HG02571 (cell line): ENCODE measurements around the gene RHOB.

Source experiments
- ATAC-seq: cut with Tn5 transposase; IDR thresholded peaks from one replicate; pipeline ENCODE4 v1.9.1; 2021; ENCODE audit warnings: mild to moderate bottlenecking, moderate library complexity; ENCODE audit not compliant: unreplicated experiment

RHOB gene

DNA sequence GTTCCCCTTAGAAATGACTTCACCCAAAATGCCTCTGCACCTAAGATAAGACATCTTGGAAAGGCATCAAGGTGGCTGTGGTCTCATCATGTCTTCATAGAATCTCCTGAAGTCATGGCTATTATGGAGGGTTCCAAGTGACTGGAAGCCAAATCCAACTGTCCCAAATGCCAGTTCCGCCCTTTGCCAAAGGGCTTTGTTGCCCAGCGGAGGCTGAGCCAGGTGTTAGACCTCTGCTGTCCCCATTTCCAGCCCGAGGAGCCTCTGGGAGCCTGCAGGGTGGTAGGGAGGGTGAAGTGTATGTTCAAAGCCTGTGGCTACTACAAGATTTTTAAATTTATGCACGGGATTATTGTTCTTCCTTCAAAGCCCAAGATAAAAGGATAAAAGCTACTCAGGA lies 25.7 kb downstream of the RHOB start:
- no peak for ATAC-seq

DNA sequence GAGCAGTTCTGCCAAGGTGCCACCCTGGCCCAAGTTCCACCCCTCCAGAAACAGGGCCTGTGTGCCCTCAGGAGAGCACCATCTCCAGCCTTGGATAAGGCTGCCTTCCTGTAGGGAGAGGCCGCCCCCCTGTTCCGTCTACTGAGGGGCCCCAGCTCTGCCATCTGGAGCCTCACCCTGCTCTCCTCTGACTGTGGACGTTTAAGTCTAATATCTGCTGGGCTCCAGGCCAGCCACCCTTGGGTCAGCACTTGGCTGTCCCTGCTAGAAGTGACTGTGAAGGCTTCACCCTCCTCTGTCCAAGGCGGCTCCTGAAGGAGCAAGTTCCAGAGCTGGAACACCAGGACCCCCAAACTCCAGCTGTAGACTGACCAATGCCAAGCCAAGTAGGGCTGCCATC lies 26.3 kb downstream of the RHOB start:
- no peak for ATAC-seq

DNA sequence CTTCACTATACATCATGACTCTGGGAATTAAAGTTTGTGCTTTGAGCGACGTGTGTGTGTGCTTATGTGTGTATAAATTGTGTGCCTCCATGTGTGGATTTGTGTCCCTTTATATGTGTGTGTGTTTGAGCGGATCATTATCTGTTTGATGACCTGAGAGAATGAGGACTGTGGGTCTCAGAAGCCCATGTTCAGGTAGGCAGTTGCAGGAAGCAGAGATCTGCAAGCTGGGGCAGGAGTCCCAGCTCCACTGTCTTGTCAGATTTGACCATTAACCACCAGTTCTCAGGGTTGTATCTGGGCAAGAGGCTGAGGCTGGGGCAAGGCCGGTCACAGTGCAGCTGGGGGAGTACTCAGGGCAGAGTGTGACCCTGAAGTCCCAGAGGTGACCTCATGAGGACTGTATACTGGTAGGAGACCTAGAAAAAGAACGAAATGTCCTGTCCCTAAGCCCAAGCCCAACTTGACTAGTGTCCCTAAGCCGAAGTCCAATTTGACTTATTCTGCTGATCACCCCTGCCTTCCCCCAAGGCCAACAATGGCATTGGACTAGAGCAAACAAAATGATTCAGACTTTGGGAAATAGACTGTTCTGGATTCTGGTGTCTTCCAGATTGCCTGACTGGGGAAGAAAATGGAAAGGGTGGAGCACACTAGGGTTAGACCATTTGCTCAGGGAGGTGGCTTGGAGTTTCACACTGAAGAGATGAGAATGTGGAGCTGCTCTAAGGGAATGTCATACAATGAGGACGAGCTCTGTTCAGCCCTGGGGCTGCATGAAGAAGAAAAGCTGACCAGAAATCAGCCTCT lies 28.1 kb downstream of the RHOB start:
- ATAC-seq = no peak

DNA sequence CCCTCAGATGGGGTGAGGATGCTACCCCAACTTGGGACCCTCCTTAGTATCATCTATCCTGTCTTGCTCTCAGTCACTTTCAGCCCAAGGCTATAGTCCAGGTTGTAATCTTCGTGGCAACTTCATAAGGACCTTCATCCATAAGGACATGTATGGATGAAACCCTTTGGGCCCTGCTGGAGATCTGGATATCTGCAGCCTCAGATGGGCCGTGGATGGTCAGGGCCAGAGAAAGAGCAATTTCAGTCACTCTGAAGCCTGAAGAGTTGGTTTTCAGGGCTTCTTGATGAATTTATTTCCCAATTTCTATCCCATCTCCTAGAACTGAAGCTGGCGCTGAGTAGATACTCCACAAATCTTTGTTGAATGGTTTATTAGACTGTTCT lies 28.7 kb downstream of the RHOB start:
- ATAC-seq = no peak

DNA sequence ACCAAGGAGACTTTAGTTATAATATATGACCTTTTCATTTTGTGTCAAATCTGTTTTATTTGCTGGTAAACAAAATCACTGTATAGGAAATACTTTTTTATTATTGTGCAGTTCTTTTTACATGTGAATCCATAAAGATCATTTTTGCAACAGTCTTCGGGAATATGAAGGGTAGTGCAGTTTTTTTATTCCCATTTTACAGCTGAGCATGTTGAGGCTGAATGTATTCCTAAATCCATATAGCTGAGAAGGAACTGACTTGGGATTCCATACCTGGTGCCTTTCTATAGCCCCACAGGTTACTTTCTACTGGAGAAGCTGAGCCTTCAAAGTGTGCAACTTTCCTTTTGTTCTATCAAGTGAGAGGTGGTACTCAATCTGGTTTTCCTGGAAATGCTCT lies 29.6 kb downstream of the RHOB start:
- no peak for ATAC-seq

DNA sequence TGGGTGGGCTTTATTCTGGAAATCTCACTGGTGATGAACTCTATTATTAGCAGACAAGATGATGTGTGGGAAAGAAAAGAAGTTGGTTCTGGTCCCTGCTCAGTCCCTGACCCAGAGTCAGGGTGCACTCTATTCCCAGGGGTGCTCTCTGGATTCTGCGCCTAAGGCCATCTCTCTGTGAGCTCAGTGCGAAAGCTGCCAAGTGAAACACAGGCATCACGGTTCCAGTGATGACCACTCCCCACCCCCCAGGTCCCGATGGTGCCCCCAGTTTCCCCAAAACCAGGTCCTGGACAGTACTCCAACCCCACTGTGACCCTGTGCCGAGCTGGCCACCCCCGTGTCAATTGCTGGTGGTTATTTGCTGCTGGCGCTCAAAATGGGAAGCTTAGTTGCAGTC lies 30.1 kb downstream of the RHOB start:
- no peak for ATAC-seq

DNA sequence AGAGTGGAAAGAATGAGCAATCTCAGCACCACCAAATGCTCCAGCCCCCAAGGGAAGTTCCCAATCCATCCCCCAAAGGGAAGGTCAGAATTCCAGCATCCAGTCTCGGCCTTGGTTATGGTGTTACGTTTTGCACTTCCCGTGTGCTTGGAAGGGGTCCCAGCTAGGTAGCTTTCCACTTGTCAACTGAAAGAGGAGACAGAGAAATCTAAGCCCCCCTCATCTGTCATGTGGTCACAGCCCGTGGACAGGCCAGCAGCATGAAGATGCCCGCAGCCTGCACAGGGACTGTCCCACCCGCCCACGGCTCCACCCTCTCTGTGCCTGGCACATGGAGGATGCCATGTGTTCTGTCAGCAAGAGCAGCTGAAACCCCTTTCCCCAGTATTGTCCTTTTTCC lies 32.1 kb downstream of the RHOB start:
- ATAC-seq = no peak

DNA sequence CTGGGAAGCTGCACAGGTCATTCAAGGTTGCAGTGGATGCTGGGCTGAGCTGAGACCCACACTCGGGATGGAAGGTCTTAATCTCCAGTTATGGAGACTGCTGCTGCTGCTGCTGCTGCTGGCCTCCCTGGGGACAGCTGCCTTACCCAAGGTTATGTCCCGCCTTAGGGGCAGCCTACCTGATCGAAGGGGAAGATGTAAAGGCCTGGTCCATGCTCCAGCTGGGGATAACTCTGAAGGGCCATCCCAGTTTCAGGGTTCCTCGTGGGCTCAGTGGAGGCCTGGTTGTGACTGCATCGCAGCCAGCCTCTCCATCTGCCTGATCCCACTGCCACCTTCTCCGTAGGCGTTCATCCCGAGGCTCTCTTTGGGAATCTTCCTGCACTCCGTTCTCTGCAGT lies 33.0 kb downstream of the RHOB start:
- no peak for ATAC-seq

DNA sequence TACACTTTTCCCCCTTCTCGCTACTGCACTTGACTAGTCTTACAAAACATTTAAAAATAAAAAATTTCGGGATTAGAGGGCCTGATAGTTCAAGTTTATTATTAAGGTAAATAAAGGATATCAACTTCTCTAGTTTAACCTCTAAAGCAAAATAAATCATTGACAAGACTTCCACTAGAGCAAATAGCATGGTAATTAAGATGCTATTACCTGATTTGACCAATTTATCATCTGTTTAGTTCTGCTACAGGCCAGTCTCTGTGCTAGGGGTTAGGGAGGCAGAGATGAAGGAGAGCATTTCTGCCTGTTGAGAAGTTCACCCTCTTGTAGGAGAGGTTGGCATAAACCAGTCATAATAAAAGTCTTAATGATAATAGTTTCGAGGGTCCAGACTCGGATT lies 34.0 kb downstream of the RHOB start:
- no peak for ATAC-seq

DNA sequence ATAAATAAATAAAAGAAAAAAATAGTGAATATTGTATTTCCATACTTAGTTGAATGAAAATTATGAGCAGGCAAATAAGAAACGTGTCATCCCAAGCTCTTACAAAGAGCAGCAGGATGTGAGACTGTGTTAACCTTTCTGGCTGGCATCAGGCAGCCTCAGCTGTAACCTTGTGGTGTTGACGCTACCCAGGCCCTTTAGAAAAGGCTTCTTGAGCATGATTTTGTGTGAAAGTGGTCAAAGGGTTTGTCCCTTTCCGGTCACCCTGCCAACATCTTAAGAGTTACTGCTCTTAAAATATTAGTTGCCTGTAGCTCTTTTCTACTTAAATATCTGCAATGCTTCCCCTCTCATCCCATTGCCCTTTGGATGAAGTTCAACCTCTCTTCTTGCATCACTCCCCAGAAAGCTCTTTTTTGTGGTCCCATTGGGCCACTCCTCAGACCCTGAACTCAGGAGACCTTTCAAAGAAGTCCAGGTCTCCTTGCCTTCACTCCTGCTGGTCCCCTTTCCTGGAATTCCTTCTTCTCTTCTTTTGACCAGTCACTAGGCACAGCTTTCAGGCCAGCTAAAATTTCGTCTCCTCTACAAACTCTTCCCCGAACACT lies 35.0 kb downstream of the RHOB start:
- no peak for ATAC-seq

DNA sequence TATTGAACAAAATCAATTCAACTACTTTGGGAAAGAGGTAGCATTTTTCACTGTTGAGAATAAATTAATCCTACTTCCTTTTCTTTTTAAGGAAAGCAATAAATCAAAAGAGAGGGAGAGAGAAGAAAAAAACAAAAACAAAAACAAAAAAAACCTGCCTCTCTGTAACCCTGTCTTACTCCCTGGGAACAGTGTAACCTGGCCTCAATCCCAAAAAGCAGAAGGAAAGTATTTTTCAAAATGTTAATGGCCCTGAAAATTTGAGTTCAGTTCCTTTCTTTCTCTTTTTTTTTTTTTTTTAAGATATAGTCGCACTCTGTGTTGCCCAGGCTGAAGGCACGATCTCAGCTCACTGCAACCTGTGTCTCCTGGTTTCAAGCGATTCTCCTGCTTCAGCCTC lies 35.9 kb downstream of the RHOB start:
- ATAC-seq = no peak

DNA sequence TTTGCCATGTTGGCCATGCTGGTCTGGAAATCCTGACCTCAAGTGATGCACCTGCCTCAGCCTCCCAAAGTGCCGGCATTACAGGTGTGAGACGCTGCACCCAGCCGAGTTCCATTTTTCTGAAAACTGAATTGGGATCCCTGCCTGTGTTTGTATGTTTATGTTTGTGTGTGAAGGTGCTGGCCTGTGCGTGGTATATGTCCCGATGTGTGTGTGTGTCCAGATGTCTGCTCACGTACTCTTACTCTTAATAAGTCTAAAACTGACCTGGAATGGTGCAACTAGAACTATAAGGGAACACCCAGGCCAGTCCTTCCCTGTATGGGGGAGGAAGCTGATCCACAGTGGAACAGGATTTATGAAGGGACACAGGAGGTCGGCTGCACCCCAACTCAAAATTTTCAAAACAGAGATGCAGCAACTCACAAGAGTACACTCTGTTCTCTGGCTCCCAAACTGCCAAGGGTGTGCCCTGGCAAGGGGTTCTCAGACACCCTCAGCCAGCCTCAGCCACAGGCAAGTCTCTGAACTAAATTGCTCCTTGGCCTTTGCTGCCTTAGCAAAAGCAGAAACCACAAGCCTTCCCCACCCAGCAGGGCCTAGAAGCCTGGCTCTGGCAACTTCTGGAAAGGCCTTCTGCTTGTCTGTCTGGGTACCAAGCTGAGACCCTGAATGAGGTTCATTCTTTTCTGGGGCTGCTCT lies 36.5 kb downstream of the RHOB start:
- ATAC-seq = no peak

DNA sequence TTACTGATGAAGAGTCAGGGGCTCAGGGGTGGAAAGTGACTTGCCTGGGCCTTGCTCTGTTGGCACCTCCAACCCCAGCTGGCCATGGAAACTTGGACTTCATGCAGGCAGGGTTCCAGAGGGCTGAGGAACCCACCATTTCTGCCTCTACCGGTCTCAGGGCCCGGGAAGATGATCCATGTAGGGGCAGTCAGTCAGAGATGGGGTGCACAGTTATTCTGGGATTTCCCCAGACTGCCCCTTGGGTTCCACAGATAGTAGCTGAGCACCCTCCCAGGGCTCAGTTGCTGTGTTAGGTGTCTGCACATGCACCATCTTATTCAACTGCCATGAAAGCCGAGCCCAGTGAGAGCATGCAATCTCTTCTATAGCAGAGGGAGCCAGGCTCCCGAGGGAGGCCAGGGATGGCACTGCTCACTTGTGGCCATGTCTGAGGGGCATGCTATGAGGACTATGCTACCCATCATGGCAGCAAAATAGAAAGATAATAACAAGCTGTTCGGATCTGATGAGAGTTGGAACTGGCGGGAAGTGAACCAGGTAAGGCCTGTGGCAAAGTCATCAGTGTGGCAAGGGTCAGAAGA lies 37.3 kb downstream of the RHOB start:
- no peak for ATAC-seq

DNA sequence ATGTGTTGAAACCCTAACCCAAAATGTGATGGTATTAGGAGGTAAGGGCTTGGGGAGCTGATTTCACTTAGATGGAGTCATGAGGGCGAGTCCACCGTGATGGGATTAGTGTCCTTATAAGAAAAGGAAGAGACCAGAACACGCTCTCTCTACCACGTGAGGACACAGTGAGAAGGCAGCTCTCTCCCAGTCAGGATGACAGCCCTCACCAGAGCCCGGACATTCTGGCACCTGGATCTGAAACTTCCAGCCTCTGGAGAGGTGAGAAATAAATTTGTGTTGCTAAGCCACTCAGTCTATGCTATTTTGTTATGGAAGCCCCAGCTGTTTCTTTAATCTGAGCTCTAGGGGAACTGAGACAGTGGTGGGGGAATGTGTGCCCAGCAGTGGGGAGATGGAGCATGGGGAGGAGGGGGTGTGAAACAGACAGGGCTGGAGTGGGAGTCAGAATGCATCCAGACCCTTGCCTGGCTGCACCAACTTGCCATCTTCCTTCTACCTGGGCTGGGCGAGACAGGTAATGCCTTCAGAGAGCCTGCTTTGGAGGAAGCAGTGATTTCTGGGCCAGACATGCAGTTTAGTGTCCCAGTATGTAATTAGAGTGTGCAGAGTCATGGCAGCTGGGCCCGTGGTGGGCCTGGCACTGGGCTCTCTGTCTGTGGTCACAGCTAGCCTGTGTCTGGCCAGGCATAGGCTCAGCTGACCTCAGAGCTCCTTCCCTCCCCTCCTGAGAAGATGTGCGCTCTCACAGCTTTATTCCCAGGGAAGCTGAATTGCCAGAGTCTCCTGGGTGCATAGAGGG lies 38.1 kb downstream of the RHOB start:
- no peak for ATAC-seq

DNA sequence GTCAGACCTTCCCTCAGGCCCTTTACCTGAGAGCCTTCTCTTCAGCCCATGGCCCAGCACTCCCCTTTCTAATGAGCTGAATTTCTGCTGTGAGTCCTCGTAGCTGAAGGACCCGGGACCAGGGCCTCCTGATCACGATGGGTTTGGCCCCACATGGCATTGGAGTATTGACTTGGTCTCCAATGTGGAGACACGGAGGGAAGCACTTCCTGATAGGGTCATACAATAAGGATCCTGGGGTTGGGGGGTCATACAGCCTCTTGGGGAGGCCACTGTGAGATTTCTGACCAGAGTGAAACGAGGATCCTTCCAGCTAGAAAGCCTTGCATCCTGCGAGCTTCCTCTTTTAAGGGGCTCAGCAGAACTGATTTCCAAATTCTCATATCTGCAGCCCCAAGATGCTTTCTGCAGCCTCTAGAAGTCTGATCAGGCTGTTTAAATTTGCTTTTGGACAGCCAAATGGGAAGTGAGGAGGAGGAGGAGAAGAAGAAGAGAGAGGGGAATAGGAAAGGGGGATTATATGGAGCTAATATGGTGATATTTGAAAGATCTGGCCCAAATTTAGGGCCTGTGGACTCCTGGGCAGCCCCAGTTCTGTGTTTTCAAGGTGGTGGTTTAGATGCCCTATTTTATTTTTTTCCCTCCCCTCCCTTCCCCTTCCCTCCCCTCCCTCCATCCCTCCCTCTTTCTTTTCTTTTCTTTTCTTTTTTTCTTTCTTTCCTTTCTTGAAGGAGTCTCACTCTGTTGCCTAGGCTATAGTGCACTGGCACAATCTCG lies 38.9 kb downstream of the RHOB start:
- ATAC-seq = no peak

DNA sequence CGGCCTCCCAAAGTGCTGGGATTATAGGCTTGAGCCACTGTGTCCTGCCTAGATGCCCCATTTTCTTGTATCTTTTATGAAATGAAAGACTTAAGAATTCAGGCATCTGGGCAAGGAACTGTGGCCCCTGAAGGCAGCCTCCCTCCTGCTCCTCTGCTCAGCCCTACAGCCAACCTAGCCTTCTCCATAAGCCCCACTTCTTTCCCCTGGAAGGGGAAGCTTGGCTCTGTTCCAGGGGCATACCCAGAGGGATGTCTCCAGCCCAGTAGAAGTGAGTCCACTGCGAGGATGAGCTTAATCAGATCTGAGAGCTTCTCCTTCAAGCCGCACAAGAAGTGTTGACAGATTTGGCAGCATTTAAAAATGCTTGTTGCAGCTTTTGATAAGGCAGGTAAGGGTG lies 39.7 kb downstream of the RHOB start:
- no peak for ATAC-seq

DNA sequence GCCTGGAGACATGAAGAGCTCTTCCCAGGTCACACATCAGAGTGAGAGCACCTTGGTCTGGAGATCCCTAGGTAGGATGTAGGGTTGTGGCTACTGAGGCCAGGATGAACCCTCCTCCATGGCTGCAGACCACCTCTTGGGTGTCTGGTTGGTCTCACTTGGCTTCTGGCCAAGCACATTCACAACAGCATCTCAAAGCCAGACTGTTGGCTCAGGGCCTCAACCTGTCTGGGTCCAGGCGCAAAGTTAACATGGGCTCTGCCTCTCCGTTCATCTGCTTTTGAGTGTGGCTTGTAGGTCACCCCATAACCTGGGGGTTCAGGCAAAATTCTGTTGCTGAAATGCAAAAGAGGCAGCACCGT lies 40.1 kb downstream of the RHOB start:
- no peak for ATAC-seq

DNA sequence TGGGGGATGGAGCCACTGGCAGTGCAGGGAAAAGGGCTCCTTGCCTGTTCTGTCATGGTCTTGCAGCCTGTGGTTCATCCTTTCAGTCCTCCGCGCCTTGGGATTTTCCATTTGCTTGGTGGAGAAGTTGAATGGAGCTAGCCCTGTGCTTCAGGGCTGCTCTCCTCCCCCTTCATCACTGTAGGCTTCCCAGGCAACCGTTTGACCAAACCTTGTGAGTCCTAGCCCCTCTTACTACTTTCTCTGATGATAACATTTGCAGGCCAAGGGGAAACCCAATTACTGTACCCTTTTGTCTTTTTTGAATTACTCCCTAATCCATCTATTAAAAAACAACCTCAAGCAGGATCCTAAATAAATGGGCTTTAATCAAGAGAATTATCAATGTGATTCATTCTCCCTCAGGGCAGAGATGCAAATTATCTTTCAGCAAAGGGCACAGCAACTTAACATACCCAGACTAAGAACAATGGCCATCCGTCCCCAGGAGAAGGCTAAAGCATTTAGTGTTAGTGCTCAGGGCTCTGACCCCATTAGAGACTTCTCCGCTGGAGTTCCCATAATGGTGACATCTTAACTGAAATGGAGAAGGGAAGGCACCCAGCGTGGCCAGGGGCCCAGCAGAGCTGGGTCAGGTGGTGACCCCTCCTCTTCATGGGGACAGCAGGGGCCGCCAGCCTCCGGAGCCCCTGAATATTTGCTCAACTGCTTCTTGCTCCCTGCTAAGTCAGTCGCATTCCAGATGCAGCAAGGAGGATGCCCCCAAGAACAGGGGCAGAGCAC lies 40.7 kb downstream of the RHOB start:
- no peak for ATAC-seq

DNA sequence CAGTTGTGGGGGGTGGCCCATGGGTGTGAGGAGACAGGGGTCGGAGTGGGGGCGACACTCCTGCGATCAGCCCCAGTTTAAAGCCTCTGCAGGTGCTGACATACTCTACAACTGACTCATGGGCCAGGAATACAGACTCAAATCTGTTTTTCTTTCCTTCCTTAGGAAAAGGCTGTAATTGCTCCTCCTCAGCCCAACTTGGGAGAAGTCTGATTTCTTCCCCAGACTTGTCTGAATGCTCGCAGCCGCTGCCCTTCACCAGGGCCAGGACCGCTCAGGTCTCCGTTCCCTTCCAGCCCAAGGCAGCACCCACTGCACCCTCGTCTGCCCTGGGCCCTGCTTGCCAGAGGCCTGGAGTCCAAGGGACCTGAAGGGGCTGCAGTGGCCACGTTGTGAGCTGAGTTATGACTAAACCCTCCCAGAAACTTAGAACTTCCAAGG lies 41.3 kb downstream of the RHOB start:
- ATAC-seq = no peak

DNA sequence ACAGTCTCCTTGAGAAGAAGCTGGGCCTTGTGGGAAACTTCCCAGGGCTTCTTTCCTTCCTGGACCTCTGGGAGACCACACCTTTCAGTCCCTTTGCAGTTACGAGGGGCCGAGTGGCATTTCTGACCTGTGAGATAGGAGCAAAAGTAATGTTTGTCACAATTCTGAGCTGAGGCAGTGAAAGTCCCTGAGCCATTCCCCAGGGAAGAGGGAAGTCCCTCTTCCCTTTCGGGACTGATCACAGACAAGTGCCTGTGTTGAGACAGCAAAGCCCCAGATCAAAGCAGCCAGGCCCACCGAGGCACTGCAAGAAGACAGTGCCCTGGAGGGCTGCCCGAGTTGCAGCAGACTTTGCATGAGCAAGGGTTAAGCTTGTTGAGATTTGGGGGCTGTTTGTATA lies 41.9 kb downstream of the RHOB start:
- no peak for ATAC-seq
